ENCODE data around the gene METTL17. TPM values are rescaled to one million over a fixed set of nuclear protein-coding genes. Genes with fewer than 3 reads are reported as not detected.

The METTL17 gene
- total RNA-seq, 1 experiment from 2014 or later, result 80.5 TPM

DNA sequence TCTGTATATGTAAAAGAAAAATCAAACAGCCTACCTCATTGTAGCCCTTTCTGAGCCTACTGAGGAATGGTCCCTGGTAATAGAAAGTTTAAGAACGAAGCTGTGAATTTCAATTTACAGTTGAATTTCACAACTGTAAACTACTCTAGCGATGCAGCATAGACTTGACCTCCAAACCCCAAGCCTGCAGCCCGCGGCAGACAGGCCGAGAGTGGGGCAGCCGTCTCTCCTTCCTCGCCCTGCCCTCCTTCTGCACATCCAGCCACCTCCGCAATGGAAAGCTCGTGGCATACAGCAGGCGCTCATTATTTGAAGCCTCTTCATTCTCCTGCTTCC is 19.2 kb upstream of the METTL17 start:
- BruUV-seq (replicated peaks), result no TSS peak
- H3K4me3 ChIP-seq (ENCODE audit: low read depth, low read length), result peak overlapping the region; percentile 71
- POLR2A ChIA-PET, result interaction anchor here (0.6 kb wide), 1 partner anchor 9 kb away, joined by 6 read pairs; no protein-coding TSS in a partner anchor
- Mint-ChIP-seq H3K4me1 (ENCODE audit: low read depth, unreplicated experiment) (peaks cover 23% of the 10 kb centered on the region), H3K27me3 (ENCODE audit: insufficient read depth, unreplicated experiment) (peaks cover 11% of the 10 kb centered on the region), H3K9me3 (ENCODE audit: unreplicated experiment) (no peaks in the 10 kb centered on the region), H3K27ac (ENCODE audit: unreplicated experiment) (peak overlapping the region; percentile 66), H3K4me3 (ENCODE audit: unreplicated experiment) (peak overlapping the region; percentile 88), H3K36me3 (ENCODE audit: insufficient read depth, unreplicated experiment) (no peaks in the 10 kb centered on the region)
- no peak for DNase-seq
- TF ChIP-seq, protein P1, sequence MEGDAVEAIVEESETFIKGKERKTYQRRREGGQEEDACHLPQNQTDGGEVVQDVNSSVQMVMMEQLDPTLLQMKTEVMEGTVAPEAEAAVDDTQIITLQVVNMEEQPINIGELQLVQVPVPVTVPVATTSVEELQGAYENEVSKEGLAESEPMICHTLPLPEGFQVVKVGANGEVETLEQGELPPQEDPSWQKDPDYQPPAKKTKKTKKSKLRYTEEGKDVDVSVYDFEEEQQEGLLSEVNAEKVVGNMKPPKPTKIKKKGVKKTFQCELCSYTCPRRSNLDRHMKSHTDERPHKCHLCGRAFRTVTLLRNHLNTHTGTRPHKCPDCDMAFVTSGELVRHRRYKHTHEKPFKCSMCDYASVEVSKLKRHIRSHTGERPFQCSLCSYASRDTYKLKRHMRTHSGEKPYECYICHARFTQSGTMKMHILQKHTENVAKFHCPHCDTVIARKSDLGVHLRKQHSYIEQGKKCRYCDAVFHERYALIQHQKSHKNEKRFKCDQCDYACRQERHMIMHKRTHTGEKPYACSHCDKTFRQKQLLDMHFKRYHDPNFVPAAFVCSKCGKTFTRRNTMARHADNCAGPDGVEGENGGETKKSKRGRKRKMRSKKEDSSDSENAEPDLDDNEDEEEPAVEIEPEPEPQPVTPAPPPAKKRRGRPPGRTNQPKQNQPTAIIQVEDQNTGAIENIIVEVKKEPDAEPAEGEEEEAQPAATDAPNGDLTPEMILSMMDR (IDR thresholded peaks at IDR 0.05; ENCODE audit: insufficient read depth in 1 of 2, low read depth in 1 of 2, low read length in 1 of 2, severe bottlenecking in 1 of 2, unreplicated experiment in 1 of 2), result no peak
- peaks cover 29% of the 10 kb centered on the region for H3K4me1 ChIP-seq
- intact Hi-C loops (cut with micrococcal nuclease; ENCODE audit: unreplicated experiment), result loop anchor here (5.0 kb wide), 1 partner anchor 98 kb away; no protein-coding TSS in a partner anchor
- no peaks in the 10 kb centered on the region for H3K27me3 ChIP-seq (replicated peaks; ENCODE audit: control insufficient read depth, insufficient read depth, low read length)
- no peaks in the 10 kb centered on the region for H3K36me3 ChIP-seq (ENCODE audit: control insufficient read depth, insufficient read depth, low read length)
- no peaks in the 10 kb centered on the region for H3K9me3 ChIP-seq
- CTCF ChIA-PET, result interaction anchor here (0.6 to 2.3 kb wide), 24 partner anchors 10 to 289 kb away, joined by 3 to 45 read pairs (median 6); partner anchors contain the start of gene SLC39A2

DNA sequence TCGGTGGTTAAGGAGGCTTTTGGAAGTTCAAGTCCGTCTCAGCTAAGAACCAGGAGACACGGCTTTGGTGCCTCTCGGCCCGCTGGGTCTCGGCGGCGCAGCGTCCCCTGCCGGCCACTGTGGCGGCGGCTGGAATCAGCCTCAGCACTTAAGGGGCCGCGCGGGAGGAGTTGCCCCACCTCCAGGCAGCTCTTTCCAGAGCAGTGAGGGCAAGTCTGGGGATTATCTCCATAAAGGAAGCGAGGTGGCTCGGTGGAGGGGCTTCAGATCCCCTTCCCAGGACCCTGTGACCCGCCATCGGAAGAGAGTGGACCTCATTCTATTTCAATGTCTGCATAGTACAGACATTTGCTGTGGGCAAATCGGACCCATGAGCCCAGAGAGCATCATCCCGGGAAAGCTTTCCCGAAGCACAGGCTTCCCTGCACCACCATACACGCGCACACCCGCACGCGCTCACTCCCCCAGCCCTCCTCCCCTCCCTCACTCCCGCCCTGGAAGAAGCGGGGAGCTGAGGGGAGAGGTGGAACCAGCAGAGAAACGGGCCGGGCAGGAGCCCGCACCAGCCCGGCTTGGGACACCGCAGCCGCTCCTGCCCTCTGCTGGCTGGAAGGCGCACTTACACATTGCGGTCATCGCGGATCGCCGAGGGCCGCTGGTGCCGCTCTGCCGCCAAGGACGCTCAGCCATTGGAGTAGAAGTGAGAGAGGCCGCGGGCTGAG is 18.6 kb upstream of the METTL17 start:
- peak; percentile 84 to 92 for DNase-seq
- H3K4me3 Mint-ChIP-seq (ENCODE audit: unreplicated experiment), result peak overlapping the region; percentile 88
- H3K4me1 Mint-ChIP-seq (ENCODE audit: low read depth, unreplicated experiment), result peaks cover 23% of the 10 kb centered on the region
- no peaks in the 10 kb centered on the region for H3K36me3 Mint-ChIP-seq (ENCODE audit: insufficient read depth, unreplicated experiment)
- no TSS peak for BruUV-seq (replicated peaks)
- CTCF ChIA-PET, result interaction anchor here (0.5 to 2.3 kb wide), 35 partner anchors 10 to 1194 kb away, joined by 3 to 45 read pairs (median 4); partner anchors contain the start of genes NDRG2 and SLC39A2
- H3K36me3 ChIP-seq (ENCODE audit: control insufficient read depth, insufficient read depth, low read length), result no peaks in the 10 kb centered on the region
- intact Hi-C loops (cut with micrococcal nuclease; ENCODE audit: unreplicated experiment), result loop anchor here (1.0 to 5.0 kb wide), 4 partner anchors 19 to 274 kb away; no protein-coding TSS in a partner anchor
- H3K9me3 ChIP-seq, result no peaks in the 10 kb centered on the region
- H3K27me3 Mint-ChIP-seq (ENCODE audit: insufficient read depth, unreplicated experiment), result peaks cover 11% of the 10 kb centered on the region
- TF ChIP-seq, protein P1 (IDR thresholded peaks at IDR 0.05; ENCODE audit: insufficient read depth in 1 of 2, low read depth in 1 of 2, low read length in 1 of 2, severe bottlenecking in 1 of 2, unreplicated experiment in 1 of 2), result peak; percentile 75 to 99
- peak overlapping the region; percentile 66 for H3K27ac Mint-ChIP-seq (ENCODE audit: unreplicated experiment)
- peaks cover 29% of the 10 kb centered on the region for H3K4me1 ChIP-seq
- POLR2A ChIA-PET, result interaction anchor here (0.6 kb wide), 2 partner anchors 10 to 289 kb away, joined by 3 to 6 read pairs; no protein-coding TSS in a partner anchor
- H3K27me3 ChIP-seq (replicated peaks; ENCODE audit: control insufficient read depth, insufficient read depth, low read length), result no peaks in the 10 kb centered on the region
- peak overlapping the region; percentile 71 for H3K4me3 ChIP-seq (ENCODE audit: low read depth, low read length)
- no peaks in the 10 kb centered on the region for H3K9me3 Mint-ChIP-seq (ENCODE audit: unreplicated experiment)

DNA sequence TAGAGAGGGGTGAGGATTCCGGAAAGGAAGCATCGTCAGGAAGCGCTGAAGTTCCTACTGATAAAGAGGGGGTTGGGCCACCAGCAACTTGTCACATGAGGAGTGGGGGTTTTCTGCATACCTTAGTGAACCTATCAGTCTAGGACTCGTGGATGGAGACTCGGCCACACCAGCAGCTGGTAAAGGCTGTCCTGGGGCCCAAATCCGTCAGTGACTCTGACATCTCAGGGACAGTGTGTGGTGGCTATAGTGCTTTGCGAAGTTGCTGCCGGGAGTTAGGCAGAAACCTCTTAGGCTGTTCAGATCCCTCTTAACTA is 18.1 kb upstream of the METTL17 start:
- no peak for DNase-seq
- CTCF ChIA-PET, result interaction anchor here (0.5 to 2.3 kb wide), 24 partner anchors 10 to 1194 kb away, joined by 3 to 45 read pairs (median 5); partner anchors contain the start of genes NDRG2 and SLC39A2

More for the DNA sequence above, 18.1 kb upstream of the METTL17 start:
- peak overlapping the region; percentile 66 for H3K27ac Mint-ChIP-seq (ENCODE audit: unreplicated experiment)
- intact Hi-C loops (cut with micrococcal nuclease; ENCODE audit: unreplicated experiment), result loop anchor here (1.0 to 5.0 kb wide), 4 partner anchors 19 to 274 kb away; no protein-coding TSS in a partner anchor
- H3K4me1 Mint-ChIP-seq (ENCODE audit: low read depth, unreplicated experiment), result peaks cover 26% of the 10 kb centered on the region
- Histone ChIP-seq H3K9me3 (no peaks in the 10 kb centered on the region), H3K4me1 (peaks cover 29% of the 10 kb centered on the region), H3K4me3 (ENCODE audit: low read depth, low read length) (peak overlapping the region; percentile 71), H3K27me3 (replicated peaks; ENCODE audit: control insufficient read depth, insufficient read depth, low read length) (no peaks in the 10 kb centered on the region), H3K36me3 (ENCODE audit: control insufficient read depth, insufficient read depth, low read length) (no peaks in the 10 kb centered on the region)
- H3K9me3 Mint-ChIP-seq (ENCODE audit: unreplicated experiment), result no peaks in the 10 kb centered on the region
- H3K4me3 Mint-ChIP-seq (ENCODE audit: unreplicated experiment), result peak overlapping the region; percentile 88
- BruUV-seq (replicated peaks), result no TSS peak
- POLR2A ChIA-PET, result interaction anchor here (0.6 kb wide), 1 partner anchor 290 kb away, joined by 3 read pairs; no protein-coding TSS in a partner anchor
- TF ChIP-seq, protein P1 (IDR thresholded peaks at IDR 0.05; ENCODE audit: insufficient read depth in 1 of 2, low read depth in 1 of 2, low read length in 1 of 2, severe bottlenecking in 1 of 2, unreplicated experiment in 1 of 2), result no peak
- no peaks in the 10 kb centered on the region for H3K36me3 Mint-ChIP-seq (ENCODE audit: insufficient read depth, unreplicated experiment)
- H3K27me3 Mint-ChIP-seq (ENCODE audit: insufficient read depth, unreplicated experiment), result peaks cover 11% of the 10 kb centered on the region

Measured in Caco-2 (cell line).